Naive B cell (primary cell): ENCODE measurements around the gene ADAMTS6. TPM values are rescaled to one million over a fixed set of nuclear protein-coding genes. Genes with fewer than 3 reads are reported as not detected.
A peak's percentile ranks its signal among the peaks of the same experiment; 100 is the strongest.

Experiments
- ATAC-seq, 2 donors: fragments of 150-1000 bp; cut with Tn5 transposase; 2 replicates each; pipeline ENCODE4 v1.10.0; 2021; ENCODE audit warnings: low read depth in 2 of 2, mild to moderate bottlenecking in 2 of 2, moderate library complexity in 2 of 2
- DNase-seq: peaks from one replicate; pipeline ENCODE4 v3.0.0; 2022
- H3K27ac Mint-ChIP-seq, 6 donors: one replicate each; pipeline ENCODE4 v1.8.0; 2020 to 2022; ENCODE audit warnings: mild to moderate bottlenecking in 6 of 6, mixed read lengths in 6 of 6, moderate library complexity in 5 of 6, inconsistent platforms in 2 of 6
- H3K27me3 Mint-ChIP-seq, 3 donors: one replicate each; pipeline ENCODE4 v1.8.0; 2021 to 2022; ENCODE audit warnings: mixed read lengths in 3 of 3, mild to moderate bottlenecking in 1 of 3
- H3K36me3 Mint-ChIP-seq, 2 donors: one replicate each; pipeline ENCODE4 v1.8.0; 2020 to 2022; ENCODE audit warnings: mixed read lengths in 2 of 2, inconsistent platforms in 1 of 2, mild to moderate bottlenecking in 1 of 2
- H3K4me1 Mint-ChIP-seq, 3 donors: one replicate each; pipeline ENCODE4 v1.8.0; 2020 to 2022; ENCODE audit warnings: mixed read lengths in 3 of 3, inconsistent platforms in 1 of 3, mild to moderate bottlenecking in 1 of 3, moderate library complexity in 1 of 3
- H3K4me3 Mint-ChIP-seq, 8 donors: one replicate each; pipeline ENCODE4 v1.8.0; 2020 to 2022; ENCODE audit warnings: mild to moderate bottlenecking in 8 of 8, mixed read lengths in 8 of 8, moderate library complexity in 8 of 8, inconsistent platforms in 2 of 8
- H3K9me3 Mint-ChIP-seq, 7 donors: one replicate each; pipeline ENCODE4 v1.8.0; 2020 to 2022; ENCODE audit warnings: mixed read lengths in 7 of 7, mild to moderate bottlenecking in 5 of 7, inconsistent platforms in 2 of 7, moderate library complexity in 1 of 7
- polyA plus RNA-seq, 6 donors: library from polyadenylated mRNA; unstranded; fragments of 300-500 nt; fragmentation: Illumina TruSeq; gene quantifications; one replicate each; pipeline ENCODE4 v1.2.3, GENCODE V29; 2021; ENCODE audit warnings: low read depth in 6 of 6

ADAMTS6 gene
- polyA plus RNA-seq, 6 donors from 2014 or later = 0.19 to 0.80 (median 0.48) TPM

- ATAC-seq (no peak), DNase-seq (peak; percentile 9)
- Mint-ChIP-seq H3K4me3 (peak overlapping the region in 1 of 8 donors; percentile 93), H3K36me3 (no peaks in the 10 kb centered on the region), H3K27me3 (no peaks in the 10 kb centered on the region), H3K27ac (peak overlapping the region in 5 of 6 donors; percentile 91 to 97 (median 93)), H3K4me1 (peaks cover 8 to 18% (median 17%) of the 10 kb centered on the region in 3 donors), H3K9me3 (no peaks in the 10 kb centered on the region)
Measured at GRCh38 chr5:65482296-65482735, 596 bp upstream of the ADAMTS6 start.

DNA sequence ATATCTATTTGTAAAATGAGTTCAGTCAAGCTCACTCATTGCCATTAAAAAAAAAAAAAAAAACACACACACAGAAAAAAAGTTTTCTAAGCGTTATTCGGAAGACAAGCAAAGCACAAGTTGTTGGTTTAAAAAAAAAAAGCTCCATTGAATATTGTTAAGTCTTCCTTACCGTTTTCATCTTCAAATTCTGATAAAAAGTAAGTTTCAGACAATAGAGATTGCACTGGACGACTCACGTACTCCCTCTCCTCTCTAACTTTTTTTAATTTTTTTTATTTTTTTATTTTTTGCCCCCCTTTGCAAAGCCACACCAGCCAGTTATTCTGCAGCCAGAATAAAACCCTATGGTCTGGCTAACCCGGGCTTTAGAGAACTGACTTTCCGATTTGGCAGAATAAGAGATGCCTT, 544 bp downstream of the ADAMTS6 start:
- ATAC-seq = peak in 1 of 2 donors; percentile 17
- no peak for DNase-seq
- Mint-ChIP-seq H3K27ac (peak overlapping the region in 5 of 6 donors; percentile 91 to 97 (median 93)), H3K9me3 (no peaks in the 10 kb centered on the region), H3K4me3 (peak overlapping the region in 1 of 8 donors; percentile 93), H3K36me3 (no peaks in the 10 kb centered on the region), H3K4me1 (peaks cover 8 to 18% (median 17%) of the 10 kb centered on the region in 3 donors), H3K27me3 (no peaks in the 10 kb centered on the region)

- Mint-ChIP-seq H3K27me3 (no peaks in the 10 kb centered on the region), H3K4me1 (peaks cover 8 to 18% (median 17%) of the 10 kb centered on the region in 3 donors), H3K27ac (no peak overlapping the region), H3K4me3 (no peak overlapping the region), H3K9me3 (no peaks in the 10 kb centered on the region), H3K36me3 (no peaks in the 10 kb centered on the region)
- ATAC-seq = peak; percentile 41 to 45
- DNase-seq = peak; percentile 24
Measured at GRCh38 chr5:65480306-65480865, 1.3 kb downstream of the ADAMTS6 start.

DNA sequence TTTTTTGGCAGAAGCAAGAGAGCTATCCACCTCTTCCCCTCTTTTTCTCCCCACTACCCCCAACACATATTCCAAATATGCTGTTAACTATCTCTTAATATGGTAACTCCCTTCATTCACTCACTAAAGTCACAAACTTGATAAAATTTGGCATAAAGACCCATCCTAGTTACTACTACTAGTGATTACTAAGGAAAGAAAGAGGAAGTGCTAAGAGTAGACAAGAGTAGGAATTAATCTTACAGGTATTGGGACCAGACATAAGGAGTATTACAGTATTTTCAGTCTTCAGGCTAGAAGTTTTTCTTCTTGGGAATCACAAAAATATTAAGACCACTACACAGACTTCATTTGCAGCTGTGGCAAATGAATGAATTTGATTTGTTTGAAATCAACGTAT, 2.2 kb downstream of the ADAMTS6 start:
- H3K27me3 Mint-ChIP-seq = no peaks in the 10 kb centered on the region
- no peak overlapping the region for H3K27ac Mint-ChIP-seq
- H3K36me3 Mint-ChIP-seq = no peaks in the 10 kb centered on the region
- DNase-seq (no peak), ATAC-seq (no peak)
- H3K4me1 Mint-ChIP-seq = peaks cover 8 to 18% (median 17%) of the 10 kb centered on the region in 3 donors
- no peaks in the 10 kb centered on the region for H3K9me3 Mint-ChIP-seq
- no peak overlapping the region for H3K4me3 Mint-ChIP-seq

GRCh38 chr5:65478336-65478735, 3.4 kb downstream of the ADAMTS6 start:
- Mint-ChIP-seq H3K9me3 (no peaks in the 10 kb centered on the region), H3K27ac (no peak overlapping the region), H3K27me3 (no peaks in the 10 kb centered on the region), H3K4me3 (no peak overlapping the region), H3K36me3 (no peaks in the 10 kb centered on the region), H3K4me1 (peaks cover 8 to 16% (median 16%) of the 10 kb centered on the region in 3 donors)
- DNase-seq (no peak), ATAC-seq (no peak)

- Mint-ChIP-seq H3K27ac (no peak overlapping the region), H3K4me3 (no peak overlapping the region), H3K9me3 (no peaks in the 10 kb centered on the region), H3K27me3 (no peaks in the 10 kb centered on the region), H3K4me1 (peaks cover 0 to 3% (median 0%) of the 10 kb centered on the region in 3 donors), H3K36me3 (no peaks in the 10 kb centered on the region)
- ATAC-seq (peak in 1 of 2 donors; percentile 13), DNase-seq (no peak)
Measured at GRCh38 chr5:65475895-65476294, 5.8 kb downstream of the ADAMTS6 start.

DNA sequence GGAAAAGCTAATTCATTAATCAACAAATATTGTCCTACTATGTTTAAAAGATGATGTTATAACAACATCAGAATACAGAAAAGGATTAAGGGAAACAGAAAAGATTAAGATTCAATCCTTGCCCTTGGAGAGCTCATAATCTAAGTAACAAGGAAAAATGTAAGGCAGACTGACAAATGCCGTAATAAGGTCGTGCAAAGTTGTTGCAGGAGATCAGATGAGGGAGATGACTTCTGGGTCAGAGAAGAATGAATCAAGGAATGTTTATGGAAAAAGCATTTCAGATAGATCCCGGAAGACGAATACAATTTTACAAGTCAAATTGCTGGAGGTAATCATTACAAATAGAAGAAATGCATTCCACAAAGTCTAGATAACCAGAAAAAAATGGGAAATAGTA, 6.4 kb downstream of the ADAMTS6 start:
- Mint-ChIP-seq H3K4me1 (peaks cover 0 to 2% (median 0%) of the 10 kb centered on the region in 3 donors), H3K27ac (no peak overlapping the region), H3K9me3 (no peaks in the 10 kb centered on the region), H3K4me3 (no peak overlapping the region), H3K36me3 (no peaks in the 10 kb centered on the region), H3K27me3 (no peaks in the 10 kb centered on the region)
- ATAC-seq (no peak), DNase-seq (no peak)

DNA sequence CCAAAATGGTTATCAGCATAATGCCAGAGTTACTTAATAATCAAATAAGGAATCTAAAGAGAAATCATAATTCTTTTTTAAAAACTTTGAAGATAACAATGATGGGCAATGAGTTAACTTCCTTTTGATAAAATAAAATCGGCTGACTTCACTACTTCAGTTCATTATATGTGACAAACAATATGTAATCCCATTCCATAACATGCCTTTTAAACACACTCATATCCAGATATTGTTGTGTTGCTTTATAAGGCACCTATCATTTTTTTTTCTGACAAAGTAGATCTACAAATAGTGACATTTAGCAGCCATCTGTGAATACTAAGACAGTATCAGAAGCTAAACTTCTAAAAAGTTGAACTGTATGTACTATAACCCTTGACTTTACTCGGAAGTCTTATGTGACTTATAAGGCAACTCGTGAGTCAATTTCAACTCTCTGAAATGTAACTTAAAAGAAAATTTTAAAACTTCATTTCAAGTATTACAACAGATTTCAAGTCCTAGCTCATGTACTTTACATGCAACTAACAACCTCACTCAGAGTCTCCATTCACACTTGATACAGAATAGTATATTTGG, 7.5 kb downstream of the ADAMTS6 start:
- peak overlapping the region in 1 of 6 donors; percentile 9 for H3K27ac Mint-ChIP-seq
- H3K27me3 Mint-ChIP-seq = no peaks in the 10 kb centered on the region
- no peak overlapping the region for H3K4me3 Mint-ChIP-seq
- H3K36me3 Mint-ChIP-seq = no peaks in the 10 kb centered on the region
- DNase-seq = no peak
- peaks cover 0 to 2% (median 0%) of the 10 kb centered on the region in 3 donors for H3K4me1 Mint-ChIP-seq
- no peaks in the 10 kb centered on the region for H3K9me3 Mint-ChIP-seq
- no peak for ATAC-seq

DNA sequence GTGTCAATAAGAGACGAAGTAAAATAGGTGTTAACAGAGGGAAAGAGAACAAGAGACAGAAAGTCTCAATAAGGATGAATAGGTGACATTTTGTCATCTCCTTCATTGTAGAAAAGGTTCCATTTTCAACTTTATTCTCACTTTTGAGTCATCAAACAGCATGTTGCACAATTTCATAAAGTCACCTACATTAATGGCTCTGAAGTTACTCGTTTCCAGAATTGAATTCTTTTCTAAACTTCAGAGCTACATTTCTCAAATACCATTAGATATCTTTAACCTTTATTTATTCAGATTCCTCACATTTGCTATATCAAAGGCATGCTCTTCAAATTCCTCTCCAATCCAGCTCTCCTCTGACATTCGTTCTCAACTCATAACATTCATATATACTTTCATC, 13.1 kb downstream of the ADAMTS6 start:
- no peak for DNase-seq
- Mint-ChIP-seq H3K4me1 (no peaks in the 10 kb centered on the region), H3K27ac (no peak overlapping the region), H3K9me3 (no peaks in the 10 kb centered on the region), H3K4me3 (no peak overlapping the region), H3K27me3 (no peaks in the 10 kb centered on the region), H3K36me3 (no peaks in the 10 kb centered on the region)
- no peak for ATAC-seq

GRCh38 chr5:65462139-65462705, 19.5 kb downstream of the ADAMTS6 start:
- Mint-ChIP-seq H3K27ac (no peak overlapping the region), H3K4me1 (no peaks in the 10 kb centered on the region), H3K4me3 (no peak overlapping the region), H3K27me3 (no peaks in the 10 kb centered on the region), H3K36me3 (peaks cover 0 to 8% of the 10 kb centered on the region in 2 donors), H3K9me3 (no peaks in the 10 kb centered on the region)
- DNase-seq (no peak), ATAC-seq (no peak)

DNA sequence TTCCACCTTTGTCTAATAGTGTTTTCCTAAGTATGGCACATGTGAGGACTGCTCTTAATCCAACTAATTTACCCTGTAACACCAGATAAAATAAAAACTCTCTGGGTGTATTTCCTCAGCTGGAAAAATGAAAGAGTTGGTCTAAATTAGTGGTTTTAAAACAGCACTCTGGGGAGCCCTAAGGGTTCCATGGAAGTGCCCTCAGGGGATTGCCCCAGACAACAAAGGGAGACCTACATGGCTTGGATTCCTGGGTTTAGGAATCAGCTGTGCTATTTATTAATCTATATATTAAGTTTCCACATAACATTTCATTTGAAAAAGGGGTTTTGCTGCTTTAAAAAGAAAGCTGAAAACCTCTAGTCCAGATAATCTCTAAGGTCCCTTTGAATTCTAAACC, 20.2 kb downstream of the ADAMTS6 start:
- Mint-ChIP-seq H3K36me3 (peaks cover 0 to 8% of the 10 kb centered on the region in 2 donors), H3K9me3 (no peaks in the 10 kb centered on the region), H3K4me1 (no peaks in the 10 kb centered on the region), H3K4me3 (no peak overlapping the region), H3K27ac (no peak overlapping the region), H3K27me3 (no peaks in the 10 kb centered on the region)
- ATAC-seq (no peak), DNase-seq (no peak)

GRCh38 chr5:65459995-65460394, 21.7 kb downstream of the ADAMTS6 start:
- Mint-ChIP-seq H3K9me3 (no peaks in the 10 kb centered on the region), H3K36me3 (peaks cover under 1 to 8% of the 10 kb centered on the region in 2 donors), H3K4me3 (no peak overlapping the region), H3K27me3 (no peaks in the 10 kb centered on the region), H3K27ac (no peak overlapping the region), H3K4me1 (no peaks in the 10 kb centered on the region)
- no peak for DNase-seq
- ATAC-seq = no peak

DNA sequence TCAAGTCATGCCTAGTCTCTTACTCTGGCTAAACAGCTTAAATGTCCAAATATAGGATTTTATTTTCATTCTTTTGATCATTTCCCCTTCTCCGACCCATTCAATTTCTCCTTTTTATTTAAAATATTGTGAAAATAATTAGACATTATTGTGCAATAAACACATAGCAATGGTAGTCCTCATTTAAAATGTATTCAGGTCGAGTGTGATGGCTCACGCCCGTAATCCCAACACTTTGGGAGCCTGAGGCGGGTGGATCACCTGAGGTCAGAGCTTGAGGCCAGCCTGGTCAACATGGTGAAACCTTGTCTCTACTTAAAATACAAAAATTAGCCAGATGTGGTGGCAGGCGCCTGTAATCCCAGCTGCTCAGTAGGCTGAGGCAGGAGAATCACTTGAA, 26.7 kb downstream of the ADAMTS6 start:
- Mint-ChIP-seq H3K4me3 (no peak overlapping the region), H3K9me3 (peaks cover 0 to 4% (median 3%) of the 10 kb centered on the region in 7 donors), H3K27ac (no peak overlapping the region), H3K36me3 (peaks cover 8 to 12% of the 10 kb centered on the region in 2 donors), H3K27me3 (no peaks in the 10 kb centered on the region), H3K4me1 (no peaks in the 10 kb centered on the region)
- DNase-seq = no peak
- ATAC-seq = no peak

DNA sequence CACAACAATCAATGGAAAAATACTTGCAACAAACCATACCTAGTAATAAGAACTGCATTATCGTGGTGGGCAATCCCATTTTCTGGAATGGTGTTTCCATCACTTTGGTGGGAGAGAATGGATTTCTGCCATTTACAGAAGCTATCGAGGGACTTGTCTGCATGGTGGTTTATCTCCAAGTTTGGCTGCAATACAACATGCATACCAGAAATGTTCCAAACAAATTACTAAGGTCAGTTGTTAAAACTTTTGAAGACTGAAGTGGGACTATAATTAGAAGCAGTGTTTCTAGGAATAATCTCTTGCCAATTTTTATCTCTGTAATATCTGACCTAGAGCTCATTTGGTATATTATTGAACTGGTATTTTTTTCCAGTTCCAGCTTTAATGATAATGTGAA, 30.3 kb downstream of the ADAMTS6 start:
- Mint-ChIP-seq H3K27ac (no peak overlapping the region), H3K4me3 (no peak overlapping the region)
- no peak for ATAC-seq

More for the DNA sequence above, 30.3 kb downstream of the ADAMTS6 start:
- H3K4me1 Mint-ChIP-seq = no peaks in the 10 kb centered on the region
- H3K36me3 Mint-ChIP-seq = peaks cover 0 to 12% of the 10 kb centered on the region in 2 donors
- H3K27me3 Mint-ChIP-seq = no peaks in the 10 kb centered on the region
- no peak for DNase-seq
- H3K9me3 Mint-ChIP-seq = peaks cover 0 to 4% (median 3%) of the 10 kb centered on the region in 7 donors
